ENCODE data around the gene LTC4S.

Gene LTC4S

DNA sequence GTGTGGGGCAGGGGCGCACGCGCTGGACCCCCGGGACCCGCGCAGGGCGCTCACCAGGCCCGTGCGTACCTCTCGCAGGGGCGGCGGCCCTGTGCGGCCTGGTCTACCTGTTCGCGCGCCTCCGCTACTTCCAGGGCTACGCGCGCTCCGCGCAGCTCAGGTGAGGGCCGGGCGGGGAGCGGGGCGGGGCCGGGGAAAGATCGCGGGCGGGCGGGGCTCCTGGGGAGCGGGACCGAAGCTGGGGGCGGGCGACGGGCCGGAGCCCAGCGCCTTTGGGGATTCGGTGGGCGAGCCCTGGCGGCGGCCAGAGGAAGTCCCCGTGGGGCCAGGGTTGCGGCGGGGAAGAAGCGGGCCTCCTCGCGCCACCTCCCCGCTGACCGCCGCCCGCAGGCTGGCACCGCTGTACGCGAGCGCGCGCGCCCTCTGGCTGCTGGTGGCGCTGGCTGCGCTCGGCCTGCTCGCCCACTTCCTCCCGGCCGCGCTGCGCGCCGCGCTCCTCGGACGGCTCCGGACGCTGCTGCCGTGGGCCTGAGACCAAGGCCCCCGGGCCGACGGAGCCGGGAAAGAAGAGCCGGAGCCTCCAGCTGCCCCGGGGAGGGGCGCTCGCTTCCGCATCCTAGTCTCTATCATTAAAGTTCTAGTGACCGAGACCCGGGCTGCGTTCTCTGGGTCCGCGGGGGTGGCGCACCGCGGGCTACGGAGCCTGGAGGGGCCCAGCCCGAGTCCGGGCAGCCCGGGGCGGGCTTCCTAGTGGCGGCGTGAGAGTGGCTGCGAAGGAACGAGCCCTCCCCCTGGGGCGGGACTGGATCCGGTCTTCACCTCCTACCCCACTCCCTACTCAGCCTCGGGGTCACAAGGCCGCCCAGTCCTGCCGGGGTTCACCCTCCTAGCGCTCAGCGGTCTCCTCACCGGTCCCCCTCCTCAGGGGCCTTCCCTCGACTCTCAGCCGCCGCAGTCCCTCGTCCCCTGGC, 2.4 kb downstream of the LTC4S start:
- peak; percentile 32 for DNase-seq

DNA sequence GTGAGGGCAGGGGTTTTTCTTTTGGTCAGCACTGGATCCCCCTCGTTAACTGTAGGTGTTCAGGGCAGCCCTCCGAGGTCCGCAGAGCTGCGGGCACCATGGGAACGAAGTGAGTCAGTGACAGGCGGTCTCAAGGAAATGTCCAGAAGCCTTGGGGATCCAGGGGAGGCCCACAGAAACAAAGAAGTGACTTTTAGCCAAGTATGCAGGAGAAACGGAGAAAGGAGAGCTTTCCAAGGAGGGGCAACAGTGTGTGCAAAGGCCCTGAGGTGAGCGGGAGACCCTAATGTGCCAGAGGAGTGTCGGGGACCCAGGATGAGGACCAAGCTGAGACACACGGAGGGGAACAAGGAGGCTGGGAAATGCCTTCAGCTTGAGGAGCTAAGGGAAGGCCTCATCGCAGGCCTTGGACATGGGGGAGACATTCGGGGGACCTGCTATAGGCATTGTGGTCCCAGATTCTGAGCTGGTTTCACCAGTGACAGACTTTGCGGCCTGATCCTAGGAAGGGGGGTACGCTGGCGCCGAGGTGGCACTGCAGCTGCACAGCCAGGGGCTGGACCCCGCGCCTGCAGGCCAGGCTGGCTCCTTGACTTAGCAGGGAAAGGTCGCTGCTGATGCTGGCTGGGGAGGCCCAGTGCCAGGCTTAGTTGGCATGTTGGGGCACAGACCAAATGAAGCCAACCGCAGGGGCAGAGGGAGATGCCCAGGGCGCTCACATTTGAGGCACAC, 3.3 kb downstream of the LTC4S start:
- no peak for DNase-seq

DNA sequence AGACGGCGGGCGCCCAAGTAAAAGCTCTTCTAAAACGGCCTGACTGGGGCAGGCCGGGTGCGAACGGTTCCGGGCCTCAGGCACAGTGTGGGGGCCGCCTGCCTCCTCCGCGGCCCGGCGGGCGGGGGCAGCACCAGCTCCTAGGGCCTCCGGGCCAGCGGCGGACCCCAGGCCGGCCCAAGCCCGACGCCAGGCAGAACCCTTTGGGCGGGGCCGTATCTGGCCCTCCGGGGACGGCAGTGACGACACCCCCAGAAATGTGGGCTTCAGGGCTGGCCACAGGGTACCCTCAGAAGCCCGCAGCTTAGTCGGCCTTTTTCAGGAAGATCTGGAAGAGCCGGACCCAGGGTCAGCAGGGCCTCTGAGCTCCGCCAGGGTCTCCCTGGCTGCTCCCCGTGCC, 4.0 kb downstream of the LTC4S start:
- DNase-seq: no peak

DNA sequence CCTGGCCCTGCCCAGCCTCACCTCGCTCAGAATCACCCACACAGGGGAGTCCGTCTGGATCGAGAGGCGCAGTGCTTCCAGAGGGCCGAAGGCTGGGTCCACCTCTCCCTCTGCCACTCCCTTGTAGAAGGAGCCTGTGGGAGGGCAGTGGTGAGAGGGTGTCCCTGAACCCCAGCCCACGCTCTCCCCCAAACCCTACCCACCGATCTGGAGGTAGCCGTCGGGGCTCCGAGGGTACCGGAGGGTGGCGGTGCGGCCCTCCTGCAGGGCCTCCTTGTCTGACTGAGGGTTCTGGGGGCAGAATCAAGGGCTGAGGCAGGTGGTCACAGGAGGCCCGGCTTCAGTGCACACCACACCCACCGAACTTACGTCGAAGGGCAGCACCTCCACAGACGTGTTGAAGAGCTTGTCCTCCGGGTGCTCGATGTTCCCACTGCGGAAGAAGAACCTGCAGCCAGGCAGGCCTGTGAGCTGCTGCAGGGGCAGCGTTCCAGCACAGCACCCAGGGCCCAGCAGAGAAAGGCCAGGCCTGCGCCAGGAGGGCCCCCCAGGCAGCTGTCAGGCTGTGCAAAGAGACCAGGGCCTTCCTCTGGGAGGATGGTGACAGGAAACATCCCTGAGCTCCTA, 4.5 kb downstream of the LTC4S start:
- no peak for DNase-seq

DNA sequence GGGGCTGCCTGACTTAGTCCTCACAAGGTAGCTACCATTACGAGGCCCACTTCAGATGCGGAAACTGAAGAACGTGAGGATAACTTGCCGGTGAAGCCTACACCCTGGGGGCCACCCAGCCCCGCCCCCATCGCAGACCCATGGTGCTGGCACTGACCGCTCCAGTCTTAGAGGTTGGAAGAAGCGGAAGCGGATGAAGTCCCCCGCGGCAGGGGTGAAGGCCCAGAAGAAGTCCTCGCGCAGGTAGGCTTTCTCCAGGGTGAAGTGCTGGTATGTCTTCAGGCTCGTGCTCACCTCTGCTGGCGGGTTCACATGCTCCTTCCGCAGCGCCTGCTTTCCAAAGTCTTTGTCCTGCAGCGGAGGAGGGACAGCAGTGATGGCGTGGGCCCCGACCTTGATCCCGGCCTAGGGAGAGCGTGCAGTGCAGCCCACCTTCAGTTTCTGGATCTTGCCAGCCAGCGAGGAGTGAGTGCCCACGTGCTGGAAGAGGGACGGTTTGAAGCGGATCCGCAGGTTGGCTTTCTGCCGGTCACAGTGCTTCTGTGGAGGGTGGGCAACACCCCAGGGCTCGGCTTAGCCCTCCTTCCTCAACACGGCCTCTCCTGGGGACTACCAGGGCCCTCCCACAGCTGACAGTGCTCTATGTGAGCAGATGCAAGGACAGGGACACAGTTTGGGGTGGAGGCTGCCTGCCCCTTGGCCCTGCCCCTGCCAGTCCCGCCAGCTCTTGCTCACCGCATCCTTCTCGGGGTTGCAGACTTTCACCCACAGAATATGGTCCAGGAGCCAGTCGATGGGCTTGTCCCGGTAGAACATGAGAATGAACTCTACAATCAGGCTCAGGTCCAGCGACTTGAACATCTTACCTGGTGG, 5.2 kb downstream of the LTC4S start:
- DNase-seq: no peak

DNA sequence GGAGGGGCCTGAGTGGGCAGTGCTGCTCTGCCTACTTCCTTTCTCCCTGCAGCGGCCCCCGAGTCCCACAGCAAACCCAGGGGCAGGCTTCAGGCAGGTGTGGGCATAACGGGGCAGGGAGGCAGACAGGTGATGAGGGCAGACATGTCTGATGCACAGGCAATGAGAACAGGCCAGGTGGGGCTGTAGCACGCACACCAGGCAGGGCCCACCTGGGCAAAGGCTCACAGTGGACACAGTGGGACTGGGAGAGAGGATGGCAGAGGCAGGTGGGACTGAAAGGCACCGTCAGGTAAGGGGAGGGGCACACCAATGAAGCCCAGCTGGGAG, 5.8 kb downstream of the LTC4S start:
- DNase-seq: no peak

DNA sequence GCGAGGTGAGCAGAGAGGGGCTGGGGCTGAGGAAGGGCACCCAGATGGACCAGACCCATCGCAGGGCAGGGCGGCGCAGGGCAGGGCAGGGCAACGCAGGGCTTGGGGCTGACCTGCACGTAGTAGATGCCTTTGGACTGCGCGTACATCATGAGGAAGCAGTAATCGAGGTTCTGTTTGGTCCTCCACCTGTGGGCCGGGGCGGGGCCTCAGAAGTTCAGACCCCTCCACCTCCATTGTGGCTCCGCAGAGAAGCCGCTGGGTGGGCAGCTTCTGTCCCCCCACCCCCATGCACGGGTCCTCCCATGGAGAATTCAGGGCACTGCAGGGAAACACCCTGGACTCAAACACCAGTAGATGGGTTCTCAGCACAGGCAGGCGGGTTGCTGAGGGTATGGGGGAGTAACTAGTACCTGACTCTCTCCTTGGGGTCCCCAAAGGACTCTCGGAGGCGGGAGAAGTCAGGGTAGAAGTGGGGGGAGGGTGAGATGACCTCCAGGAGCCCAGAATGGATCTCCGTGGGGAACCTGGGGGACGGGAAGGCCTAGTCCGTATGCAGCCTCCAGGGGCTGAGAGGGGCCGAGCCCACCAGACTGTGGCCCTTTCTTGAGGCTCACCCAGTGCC, 6.4 kb downstream of the LTC4S start:
- DNase-seq: no peak

DNA sequence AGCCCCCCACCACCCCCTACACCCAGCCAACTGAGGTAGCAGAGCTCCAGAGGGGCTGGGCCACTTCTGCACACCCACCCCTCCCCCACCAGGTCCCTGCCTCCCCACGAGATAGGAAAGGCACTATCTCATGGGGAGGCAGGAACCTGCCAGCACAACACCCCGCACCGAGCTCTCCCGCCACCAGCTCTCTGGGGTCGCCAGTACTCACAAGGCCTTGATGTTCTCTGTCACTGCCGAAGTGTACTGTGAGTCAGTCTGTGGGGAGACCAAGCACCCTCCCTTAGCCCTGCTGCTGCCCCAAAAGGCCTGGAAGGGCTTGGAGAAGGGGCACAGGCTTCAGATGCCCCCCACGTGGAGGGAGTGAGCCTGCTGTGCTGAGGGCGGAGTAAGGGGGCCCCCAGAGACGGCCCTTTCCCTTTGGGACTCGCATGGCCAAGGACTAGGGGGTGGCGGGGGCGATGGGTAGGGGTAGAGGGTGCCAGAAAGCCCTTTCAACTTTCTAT, 7.0 kb downstream of the LTC4S start:
- DNase-seq: no peak

DNA sequence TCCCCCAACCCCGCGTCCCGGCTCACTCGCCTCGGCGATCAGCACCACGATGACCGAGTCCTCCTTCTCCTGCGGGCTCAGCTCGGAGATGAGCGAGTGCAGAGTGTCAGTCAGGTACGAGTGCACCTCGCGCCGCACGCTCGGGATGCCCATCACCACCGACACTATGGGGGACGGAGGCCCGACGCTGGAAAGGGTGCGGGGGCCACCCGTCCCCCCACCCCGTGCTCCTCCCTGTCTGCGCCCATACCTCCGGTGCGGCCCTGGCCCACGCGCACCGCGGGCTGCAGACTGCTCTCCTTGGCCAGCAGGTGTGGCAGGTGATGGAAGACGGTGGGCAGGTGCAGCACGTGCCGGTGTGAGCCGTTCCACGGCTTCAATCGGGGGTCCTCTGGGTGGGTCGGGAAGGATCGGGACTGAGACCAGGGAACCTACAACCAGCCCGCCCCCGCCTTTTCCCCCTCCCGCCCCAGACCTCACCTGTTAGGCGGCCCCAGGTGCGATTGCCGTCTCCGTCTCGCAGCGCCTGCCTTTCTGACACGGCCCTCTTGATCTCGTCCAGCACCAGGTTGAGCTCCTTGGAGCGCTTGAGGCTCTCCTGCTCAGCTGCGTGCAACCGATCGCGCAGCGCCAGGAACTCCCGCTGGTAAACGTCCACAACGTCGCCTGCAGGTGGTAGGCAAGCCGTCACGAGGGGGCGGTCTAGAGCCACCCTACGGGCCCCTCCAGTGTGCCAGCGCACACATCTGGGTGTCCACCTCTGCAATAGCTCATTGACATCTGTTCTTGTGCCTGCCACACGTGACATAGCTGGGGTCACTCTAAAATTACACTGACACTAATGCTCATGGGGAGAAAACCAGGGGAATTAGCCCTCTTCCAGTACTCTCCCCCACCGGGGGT, 7.8 kb downstream of the LTC4S start:
- DNase-seq: no peak

DNA sequence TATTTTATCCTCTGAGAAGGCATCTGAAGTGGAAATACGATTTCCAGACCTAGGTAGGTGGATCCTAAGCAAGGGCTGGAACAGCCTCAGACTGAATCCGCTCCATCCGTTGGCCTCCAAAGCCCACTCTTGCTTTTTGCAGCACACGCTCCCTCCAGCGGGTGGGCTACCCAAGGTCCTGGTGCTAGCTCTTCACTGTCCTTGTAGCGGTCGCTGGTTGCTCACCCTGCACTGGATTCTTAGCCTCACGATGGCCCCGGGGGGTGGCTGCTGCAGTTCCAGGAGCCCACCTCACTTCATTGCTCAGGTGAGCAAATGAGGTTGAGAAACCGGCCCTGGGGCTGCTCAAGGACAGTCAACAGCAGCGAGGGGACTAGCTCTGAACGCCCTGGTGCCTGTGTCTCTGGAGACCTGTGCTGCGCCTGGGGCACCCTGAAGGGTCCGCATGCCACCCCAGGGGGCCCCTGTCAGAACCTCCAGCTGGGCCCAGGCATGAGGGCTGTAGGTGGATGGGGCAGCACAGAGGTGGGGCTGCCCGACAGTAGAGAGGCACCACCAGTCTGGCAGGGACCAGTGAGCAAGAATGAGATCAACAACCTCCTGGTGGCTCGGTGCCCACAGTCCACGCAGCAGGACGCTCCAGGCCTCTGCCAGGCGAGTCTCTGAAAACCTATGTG, 8.6 kb downstream of the LTC4S start:
- no peak for DNase-seq

DNA sequence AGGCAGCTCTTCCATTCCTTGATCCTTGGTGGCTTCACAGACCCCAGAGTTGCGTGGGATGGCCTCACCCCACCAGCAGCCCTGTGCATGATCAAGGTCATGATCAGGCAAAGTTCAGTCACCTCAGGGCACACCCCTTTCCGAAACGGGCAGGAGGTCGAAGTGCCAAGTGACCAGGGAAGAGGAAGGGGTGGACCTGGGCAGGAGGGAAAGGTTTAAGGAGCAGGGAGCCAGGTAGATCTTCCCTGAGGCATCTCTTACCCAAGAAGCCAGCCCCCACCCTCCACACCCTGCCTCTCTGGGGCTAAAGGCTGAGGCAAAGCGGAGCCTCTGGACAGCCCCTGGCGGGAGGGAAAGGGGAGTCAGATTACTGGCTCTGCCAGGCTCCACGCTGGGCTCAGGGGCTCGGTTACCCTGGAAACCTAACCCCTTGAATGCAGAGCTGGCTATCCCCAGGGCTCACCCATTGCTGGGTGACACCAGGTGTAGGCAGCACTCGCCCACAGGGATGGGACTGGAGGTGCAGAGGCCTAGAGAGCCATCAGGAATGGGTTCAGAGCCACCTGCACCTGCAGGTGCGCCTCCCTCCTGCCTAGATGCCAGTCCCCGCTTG, 9.3 kb downstream of the LTC4S start:
- no peak for DNase-seq

DNA sequence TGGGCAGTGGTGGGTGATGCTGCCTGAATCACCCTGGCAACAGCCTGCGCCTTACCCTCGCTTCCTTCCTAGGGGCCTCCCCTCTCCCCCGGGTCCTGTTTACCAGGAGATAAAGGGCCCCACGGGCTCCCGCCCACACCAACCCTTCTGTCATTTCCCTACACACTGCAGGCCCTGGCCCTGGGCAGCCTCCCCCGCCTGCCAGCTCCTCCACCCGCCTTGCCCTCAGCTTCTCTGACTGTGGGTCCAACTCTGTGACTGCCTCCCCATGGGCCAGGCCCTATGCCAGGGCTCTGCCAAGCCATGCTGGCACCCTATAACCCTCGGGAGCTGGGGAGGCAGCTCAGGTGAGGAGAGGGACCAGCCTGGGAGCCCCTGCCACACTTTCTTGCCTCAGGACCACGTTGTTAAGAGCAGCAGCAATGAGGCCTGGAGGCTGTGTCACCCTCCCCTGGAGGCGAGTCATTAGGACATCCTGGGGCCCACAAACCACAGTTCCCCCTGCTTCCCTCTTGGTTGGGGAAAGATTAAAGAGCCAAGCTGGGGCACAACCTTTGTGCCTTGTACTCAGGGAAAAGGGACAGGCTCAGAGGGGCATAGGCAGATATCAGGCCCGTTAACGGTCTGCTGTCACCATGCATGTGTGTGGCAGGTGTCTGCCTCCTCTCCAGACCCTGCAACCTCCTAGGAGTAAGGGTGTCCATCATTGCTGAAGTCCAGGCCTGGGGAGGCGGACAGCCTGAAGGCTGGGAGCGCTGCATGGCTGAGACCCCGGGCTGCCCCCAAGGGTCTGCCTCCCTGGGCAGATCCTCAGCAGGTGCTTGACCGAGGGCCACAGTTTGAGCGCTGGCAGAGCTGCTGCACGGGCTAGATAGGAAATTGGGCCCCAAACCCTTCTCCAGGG, 10.1 kb downstream of the LTC4S start:
- no peak for DNase-seq

DNA sequence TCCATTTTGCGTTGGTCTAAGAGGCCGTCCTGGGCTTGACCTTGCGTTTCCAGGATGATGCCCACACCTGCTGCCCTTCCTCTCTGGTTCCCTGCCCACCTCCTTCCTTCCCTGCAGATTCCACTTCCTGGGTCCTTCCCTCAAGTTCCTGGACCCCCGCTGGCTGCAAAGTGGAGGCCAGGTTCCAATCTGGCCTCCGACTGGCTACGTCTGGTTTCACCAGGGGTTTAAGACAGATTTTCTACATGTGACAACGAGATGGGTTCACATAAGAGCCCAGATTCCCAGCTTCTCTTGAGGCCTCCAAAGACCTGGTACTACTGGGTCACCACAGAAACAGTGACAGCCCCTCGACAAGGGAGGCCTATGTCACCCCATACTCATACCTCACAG, 10.8 kb downstream of the LTC4S start:
- no peak for DNase-seq

DNA sequence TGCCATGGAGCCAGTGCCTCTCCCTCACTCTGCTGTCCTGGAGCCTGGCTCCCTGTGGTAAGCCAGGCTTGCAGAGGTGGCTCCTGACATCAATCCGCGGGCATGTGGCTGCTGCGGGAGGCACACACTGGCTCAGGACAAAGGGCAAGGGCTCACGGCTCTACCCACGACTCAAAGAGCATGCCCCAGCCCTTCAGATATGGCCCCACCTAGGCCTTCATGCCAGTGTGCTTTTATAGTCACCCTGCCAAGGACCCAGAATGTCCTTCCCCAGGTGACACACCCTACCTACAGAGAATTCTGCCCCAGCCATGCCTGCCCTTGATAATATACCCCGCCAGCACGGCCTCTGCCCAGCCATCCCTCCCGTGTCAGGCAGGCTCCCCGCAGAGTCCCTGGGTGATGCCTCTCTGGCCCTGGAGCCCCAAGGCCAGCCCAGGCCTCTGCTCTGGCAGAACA, 11.3 kb downstream of the LTC4S start:
- DNase-seq: no peak

DNA sequence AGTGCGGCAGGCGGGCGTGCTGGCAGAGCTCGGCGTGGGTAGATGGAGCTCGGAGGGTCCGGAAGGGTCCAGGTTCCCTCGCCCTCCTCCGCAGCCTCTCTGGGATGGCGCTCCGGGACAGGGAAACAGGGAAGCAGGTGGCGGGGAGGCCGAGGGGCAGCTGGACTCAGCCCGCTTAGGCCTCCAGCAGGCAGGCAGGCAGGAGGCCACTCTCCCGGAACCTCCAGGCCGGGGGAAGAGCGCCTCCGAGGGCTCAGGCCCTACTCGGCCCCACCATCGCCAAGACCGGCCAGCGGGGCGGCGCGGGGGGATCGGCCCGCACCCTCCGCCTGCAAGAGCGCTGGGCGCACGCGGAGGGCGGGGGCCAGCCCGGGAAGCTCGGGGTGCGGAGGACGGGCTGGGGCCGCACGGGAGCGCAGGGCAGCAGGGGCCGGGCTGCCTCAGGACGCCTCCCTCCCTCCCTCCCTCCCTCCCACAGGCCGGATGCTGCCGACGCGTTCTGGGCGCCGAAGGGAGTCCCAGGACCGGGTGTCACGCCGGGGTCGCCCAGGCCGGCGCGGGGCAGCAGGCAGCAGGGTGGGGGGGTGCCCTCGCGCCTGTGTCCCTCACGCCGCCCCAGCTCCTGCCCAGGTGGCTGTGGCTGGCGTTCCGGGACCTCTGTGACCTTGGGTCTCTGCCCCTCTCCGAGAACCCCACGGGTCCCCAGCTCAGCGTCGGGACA, 11.9 kb downstream of the LTC4S start:
- DNase-seq: no peak

DNA sequence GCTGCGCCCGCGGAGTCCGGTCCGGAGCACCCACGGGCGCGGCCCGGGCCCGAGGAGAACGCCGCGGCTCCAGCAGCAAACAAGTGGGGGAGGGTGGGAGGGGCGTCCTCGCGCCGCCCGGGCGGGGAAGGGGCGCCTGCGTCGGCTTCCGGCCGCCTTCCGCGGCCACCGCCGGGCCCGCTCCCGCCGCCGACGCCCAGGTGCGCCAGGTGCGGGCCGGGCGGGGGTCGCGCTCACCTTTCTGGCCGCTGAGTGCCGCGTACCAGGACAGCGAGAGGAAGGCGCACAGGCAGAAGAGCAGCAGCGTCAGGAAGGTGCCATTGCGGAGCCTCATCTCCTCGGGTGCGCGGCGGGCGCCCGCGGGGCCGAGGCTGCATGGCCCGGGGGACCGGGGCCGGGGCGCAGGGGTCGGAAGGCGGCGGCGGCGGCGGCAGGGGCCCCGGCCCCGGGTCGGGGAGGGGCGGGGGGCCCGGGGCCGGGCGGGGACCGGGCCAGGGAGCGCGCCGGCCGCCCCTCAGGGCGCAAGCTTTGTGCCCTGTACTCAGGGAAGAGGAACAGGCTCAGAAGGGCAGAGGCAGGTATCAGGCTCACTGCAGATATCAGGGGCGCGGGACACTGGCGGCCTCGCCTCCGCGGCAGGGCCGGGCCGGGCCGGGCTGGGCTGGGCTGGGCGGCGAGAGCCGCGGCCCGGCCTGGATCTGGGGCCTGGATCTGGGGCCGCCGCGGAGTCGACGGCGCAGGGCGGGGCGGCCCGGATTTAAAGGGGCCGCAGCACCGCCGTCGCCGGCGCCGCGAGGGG, 12.7 kb downstream of the LTC4S start, which contains the start of gene MGAT4B:
MGAT4B (minus strand) TSS at position 617 of the 799 bp plus-strand sequence; CDS start at position 334, 283 bp downstream.
- DNase-seq: no peak

All from cortex of kidney (tissue), 1 donor.